DMS153 (cell line): ENCODE data around the gene RBMS3.

Source experiments
- DNase-seq: peaks from one replicate; lab custom pipeline; 2025; lab: John Stamatoyannopoulos, UW

RBMS3 gene

DNA sequence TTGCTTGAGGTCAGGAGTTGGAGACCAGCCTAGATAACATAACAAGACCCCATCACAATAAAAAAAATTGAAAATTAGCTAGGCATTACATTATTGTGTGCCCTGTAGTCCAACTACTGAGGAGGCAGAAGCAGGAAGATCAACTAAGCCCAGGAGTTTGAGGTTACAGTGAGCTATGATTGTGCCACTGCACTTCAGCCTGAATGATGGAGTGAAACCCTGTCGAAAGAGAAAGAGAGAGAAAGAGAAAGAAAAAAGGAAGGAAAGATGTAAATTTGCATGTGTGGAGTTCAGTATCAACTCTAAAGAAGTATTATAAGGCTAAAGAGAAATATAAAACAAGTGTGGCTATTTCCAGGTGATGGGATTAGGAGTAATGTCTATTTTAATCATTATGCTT is 661.4 kb downstream of the RBMS3 start:
- no peak for DNase-seq

GRCh38 chr3:29949131-29949530 is 668.3 kb downstream of the RBMS3 start:
- no peak for DNase-seq

DNA sequence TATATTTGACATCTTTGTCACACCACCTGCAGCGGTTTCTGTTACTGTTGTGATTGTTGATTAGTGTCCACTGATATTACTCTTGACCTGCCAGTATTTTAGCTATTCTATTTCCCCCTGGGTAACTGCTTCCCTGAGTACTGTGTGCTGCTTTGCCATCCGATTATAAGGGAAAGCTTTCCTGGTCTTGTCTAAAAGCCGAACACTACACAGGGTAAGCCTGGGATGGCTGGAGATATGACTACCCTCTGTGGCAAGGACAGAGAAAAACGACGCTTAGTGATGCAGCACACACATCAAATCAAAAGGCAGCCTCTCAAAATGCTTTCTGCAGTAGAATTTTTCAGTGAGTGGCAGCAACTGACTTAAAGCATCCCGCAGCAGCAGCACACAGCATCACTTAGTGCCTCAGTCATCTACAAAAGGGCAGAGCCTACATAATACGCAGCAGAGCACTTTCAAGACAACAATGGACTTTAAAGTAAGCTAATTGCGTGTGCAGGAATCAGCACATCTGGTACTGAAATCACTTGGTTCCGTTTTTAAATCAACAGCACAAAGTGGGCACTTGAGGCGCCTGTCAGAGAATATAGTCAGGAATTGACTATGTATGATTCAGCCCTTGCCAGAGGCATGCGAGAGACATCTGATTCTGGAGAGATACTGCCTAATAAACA is 669.2 kb downstream of the RBMS3 start:
- no peak for DNase-seq

GRCh38 chr3:29952431-29952830 is 671.6 kb downstream of the RBMS3 start:
- no peak for DNase-seq

GRCh38 chr3:29955413-29955812 is 674.5 kb downstream of the RBMS3 start:
- DNase-seq: no peak

GRCh38 chr3:29958816-29959215 is 677.9 kb downstream of the RBMS3 start:
- no peak for DNase-seq

GRCh38 chr3:29971895-29972294 is 691.0 kb downstream of the RBMS3 start:
- no peak for DNase-seq

DNA sequence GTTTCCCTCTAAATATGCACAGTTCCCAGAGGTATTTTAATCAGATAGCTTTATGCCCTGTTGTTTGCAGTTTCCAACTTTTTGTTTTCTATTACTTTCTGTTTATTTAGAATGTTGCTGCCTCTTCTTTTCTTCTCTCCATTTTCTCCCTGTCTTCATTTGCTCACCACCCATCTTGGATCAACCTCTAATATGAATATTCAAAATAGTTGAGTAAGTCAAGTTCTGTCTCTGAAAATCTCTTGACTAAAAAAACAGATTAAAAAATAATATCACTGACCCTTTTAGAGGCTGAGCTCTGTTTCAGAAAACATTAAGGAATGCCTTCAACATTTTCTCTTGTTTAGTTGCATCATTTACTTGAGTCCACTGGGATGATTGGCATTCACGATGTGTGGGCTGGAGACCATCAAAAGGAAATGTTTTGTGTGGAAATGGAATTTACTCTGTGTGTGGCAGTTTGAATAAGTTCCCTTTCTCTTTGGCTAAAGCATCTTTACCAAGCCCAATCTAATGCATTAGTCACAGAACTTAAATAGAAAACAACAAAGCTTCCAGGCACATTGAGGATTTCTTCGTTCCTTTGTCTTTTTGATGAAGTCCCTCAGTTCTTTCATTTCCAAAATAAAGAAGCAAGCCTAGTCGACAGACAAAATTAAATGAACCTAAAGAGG is 691.6 kb downstream of the RBMS3 start:
- DNase-seq: no peak

DNA sequence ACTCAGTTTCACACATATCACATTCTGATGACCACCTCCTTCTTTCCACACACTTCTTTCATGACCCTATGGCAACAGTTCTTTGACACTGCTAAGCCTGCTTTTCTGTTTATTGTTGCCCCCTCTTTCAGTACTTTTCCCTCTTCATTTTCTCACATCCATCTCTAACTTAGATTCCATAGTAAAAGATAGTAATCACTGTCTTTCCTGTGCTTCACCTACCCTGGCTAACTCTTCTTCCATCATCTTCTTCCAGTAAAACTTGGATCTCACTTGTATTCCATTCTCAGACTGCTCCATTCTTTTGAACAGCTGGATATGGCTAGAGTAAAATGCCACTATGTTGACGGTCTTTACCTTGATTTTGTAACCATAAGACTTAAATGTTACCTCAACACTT is 692.9 kb downstream of the RBMS3 start:
- no peak for DNase-seq

GRCh38 chr3:29976871-29977270 is 696.0 kb downstream of the RBMS3 start:
- DNase-seq: no peak

DNA sequence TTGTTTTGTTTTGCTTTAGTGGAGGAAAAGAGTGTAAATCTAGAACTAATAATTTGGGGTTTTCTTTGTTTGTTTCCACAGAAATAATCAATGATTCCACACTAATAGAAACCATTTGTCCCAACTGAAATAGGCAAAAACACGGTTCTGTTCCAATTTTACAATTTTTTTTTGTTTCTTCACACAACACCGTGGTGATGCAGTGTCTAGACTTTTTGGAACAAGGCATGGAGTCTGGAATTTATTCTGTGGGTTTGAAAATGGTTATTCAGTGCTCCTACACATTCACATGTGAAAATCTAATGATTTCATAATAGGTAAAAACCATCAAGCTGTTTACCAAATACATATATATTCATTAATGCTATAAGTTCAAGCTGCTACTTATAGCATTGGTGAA is 696.5 kb downstream of the RBMS3 start:
- no peak for DNase-seq

DNA sequence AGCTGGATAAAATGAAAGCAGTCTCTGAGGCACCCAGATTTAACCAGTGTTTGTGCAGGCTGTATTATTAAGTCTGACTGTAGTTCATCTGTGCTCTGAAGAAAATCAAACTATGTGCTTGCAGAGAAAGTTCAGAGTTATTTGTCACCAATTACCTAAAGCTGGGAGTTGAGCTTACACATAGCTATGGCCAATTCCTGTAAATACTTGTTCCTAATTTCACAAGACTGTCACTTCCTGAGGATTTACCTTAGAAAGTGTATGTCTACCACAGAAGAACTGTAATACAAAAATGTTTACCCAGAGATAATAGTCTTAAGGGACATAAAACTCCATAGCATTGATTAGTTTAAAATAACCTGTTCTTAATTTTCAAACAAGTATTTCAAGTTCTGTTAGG is 697.2 kb downstream of the RBMS3 start:
- no peak for DNase-seq

GRCh38 chr3:29991198-29991597 is 710.3 kb downstream of the RBMS3 start:
- DNase-seq: no peak

DNA sequence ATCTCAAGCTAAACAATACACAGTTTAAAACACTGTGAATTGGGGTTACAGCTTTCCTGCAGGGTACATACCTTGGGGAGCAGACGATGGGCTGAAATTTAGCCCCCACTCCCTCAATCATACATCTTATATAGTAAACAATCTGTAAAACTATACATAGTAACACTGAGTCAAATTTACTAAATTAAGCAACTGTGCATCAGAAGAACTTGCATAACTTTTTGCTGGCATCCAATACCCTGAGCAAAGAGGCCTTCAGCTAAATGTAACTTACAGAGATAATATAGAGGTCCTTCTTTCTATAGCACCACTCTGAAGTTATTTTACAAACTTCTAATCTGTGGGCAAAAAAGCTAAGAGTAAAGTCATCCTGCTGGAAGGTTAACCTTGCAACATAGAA is 721.9 kb downstream of the RBMS3 start:
- DNase-seq: no peak

DNA sequence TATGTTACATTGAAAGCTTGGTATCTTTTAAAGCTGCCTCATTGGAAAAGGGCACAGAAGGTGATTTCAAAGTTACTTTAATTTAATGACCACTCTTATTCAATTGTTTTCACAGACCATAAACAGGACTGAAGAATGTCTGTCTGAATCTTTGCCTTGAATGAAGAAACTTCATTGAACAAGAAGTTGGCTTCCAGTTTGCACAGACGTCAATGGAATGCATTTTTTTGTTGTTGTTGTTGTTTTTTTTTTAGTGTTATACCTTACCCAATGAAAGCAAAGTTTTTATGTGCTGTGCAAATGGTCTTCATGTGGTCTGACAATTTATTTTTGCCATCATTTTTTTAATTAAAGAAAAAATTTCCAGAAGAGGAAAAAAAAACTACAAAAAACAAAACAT is 722.9 kb downstream of the RBMS3 start:
- DNase-seq: no peak

- DNase-seq: no peak
Observed at GRCh38 chr3:30004481-30004880, 723.6 kb downstream of the RBMS3 start.

- DNase-seq: no peak
Observed at GRCh38 chr3:30006111-30006510, 725.2 kb downstream of the RBMS3 start.

DNA sequence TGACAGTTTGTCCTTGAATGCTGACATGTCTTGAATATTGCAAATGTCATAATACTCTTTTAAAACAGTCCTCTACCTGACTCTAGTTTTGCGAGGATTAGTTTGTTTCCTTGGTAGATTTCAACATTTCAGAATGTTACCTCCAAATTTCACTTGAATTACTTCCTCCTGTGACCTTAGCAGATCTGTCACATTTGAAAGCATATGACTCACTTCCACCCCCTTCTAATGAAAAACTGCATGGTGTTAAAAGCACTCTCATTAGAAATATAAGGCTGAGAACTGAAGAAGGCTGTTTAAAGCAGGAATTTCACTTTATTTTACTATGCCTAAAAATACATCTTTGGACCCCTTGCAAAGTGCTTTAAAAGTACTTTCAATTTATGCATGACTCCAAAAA is 726.8 kb downstream of the RBMS3 start:
- DNase-seq: no peak

DNA sequence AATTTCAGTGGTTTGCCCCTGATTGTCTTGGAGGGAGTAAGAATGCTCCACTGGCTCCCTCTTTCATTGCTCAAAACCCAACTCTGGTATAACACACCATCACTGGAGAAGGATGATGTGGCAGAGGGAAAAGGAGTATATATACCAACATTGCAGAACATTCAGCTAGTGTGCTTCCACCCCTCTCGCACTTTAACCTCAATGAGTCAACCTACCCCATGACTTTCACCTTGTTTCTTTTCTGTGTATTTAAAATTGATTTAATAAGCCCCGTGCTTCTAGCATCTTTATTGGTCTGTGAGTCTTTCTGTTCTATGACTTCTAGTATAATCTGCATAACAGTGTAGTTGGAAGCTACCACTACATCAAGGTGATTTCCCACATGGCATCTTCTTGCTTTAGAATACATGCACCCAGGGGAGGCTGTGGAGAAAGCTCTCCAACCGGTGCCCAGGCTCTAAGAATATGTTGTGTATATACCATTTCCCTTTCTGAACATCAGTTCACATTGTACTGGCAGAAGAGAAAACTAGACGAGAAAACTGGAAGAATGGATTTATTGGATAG is 730.4 kb downstream of the RBMS3 start:
- DNase-seq: no peak

GRCh38 chr3:30012941-30013543 is 732.2 kb downstream of the RBMS3 start:
- peak; percentile 4 for DNase-seq

GRCh38 chr3:30017901-30018300 is 737.0 kb downstream of the RBMS3 start:
- DNase-seq: no peak

DNA sequence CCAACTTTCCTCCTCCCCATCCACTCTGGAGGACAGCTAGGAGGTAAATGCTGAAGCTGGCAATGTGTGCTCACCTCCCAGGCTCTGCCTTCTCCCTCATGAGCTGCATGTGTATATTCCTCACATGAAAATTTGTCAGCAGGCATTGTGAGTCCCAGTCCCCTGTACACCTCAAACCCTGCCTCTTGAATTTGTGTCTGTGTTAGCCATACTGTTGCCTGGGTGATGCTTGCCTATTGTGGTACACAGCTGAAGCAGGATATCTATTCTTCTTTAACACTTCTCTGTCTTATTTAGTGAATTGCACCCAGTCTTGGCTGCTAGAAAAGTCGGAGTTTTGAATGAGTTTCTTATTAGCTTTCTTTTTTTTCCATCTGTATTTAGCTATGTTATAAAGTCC is 739.5 kb downstream of the RBMS3 start:
- DNase-seq: no peak

- no peak for DNase-seq
Observed at GRCh38 chr3:30024466-30024865, 743.6 kb downstream of the RBMS3 start.
